Right lobe of liver (tissue), 4 donors: ENCODE measurements around the gene ANKRD16.

Experiments used
- CTCF ChIP-seq, 4 donors: fragments of 200-600 bp in 3 of 4; fragments of 450-650 bp in 1 of 4; IDR thresholded peaks; one replicate each; pipeline versions ENCODE4 v1.5.1 to v1.8.0; 2016 to 2022; ENCODE audit warnings: antibody characterized with exemption in 4 of 4, mild to moderate bottlenecking in 2 of 4
- POLR2A ChIP-seq: fragments of 450-650 bp; IDR thresholded peaks from one replicate; pipeline ENCODE4 v1.6.1; 2017; ENCODE audit warnings: antibody characterized with exemption, mild to moderate bottlenecking
- donor health status: DM: no; HTN: no; CAD: no.
- donor health status: DM: no; HTN: no; CAD: no.
- donor health status: DM: no; HTN: yes; CAD: no.

GRCh38 chr10:5900247-5900646 lies 10.6 kb upstream of the ANKRD16 start:
- TF ChIP-seq CTCF (IDR thresholded peaks at IDR 0.05) (no peak), POLR2A (no peak)
